HG03135 (cell line): Measurements from ENCODE around the gene KLHL18.
"Not testable (repeated sequence)": the region's sequence is repeated elsewhere in the genome, so short reads cannot be mapped to it uniquely, and the experiment has no call there.

Experiments
- ATAC-seq: cut with Tn5 transposase; IDR thresholded peaks from one replicate; pipeline ENCODE4 v1.9.1; 2021; ENCODE audit warnings: mild to moderate bottlenecking, moderate library complexity; ENCODE audit not compliant: unreplicated experiment

Gene KLHL18

GRCh38 chr3:47310391-47310790, 27.6 kb downstream of the KLHL18 start:
- no peak for ATAC-seq

GRCh38 chr3:47313341-47314055, 30.8 kb downstream of the KLHL18 start:
- ATAC-seq, result no peak

GRCh38 chr3:47314056-47314764, 31.5 kb downstream of the KLHL18 start:
- ATAC-seq, result no peak

GRCh38 chr3:47315069-47315647, 32.4 kb downstream of the KLHL18 start:
- ATAC-seq, result no peak

- ATAC-seq, result not testable (repeated sequence)
Observed at GRCh38 chr3:47316151-47316550, 33.4 kb downstream of the KLHL18 start.

- ATAC-seq, result no peak
Observed at GRCh38 chr3:47318916-47319315, 36.2 kb downstream of the KLHL18 start.

- ATAC-seq, result no peak
Observed at GRCh38 chr3:47319956-47320355, 37.2 kb downstream of the KLHL18 start.

- no peak for ATAC-seq
Observed at GRCh38 chr3:47323431-47324277, 40.9 kb downstream of the KLHL18 start.

- ATAC-seq, result no peak
Observed at GRCh38 chr3:47324278-47324865, 41.6 kb downstream of the KLHL18 start.

GRCh38 chr3:47333907-47334306, 51.2 kb downstream of the KLHL18 start:
- ATAC-seq, result no peak

GRCh38 chr3:47337656-47338055, 54.9 kb downstream of the KLHL18 start:
- ATAC-seq, result no peak

GRCh38 chr3:47339951-47340350, 57.2 kb downstream of the KLHL18 start:
- ATAC-seq, result no peak

GRCh38 chr3:47340866-47341265, 58.1 kb downstream of the KLHL18 start:
- ATAC-seq, result no peak

- no peak for ATAC-seq
Observed at GRCh38 chr3:47342151-47342550, 59.4 kb downstream of the KLHL18 start.

GRCh38 chr3:47342812-47343211, 60.1 kb downstream of the KLHL18 start:
- no peak for ATAC-seq

- no peak for ATAC-seq
Observed at GRCh38 chr3:47343471-47343971, 60.8 kb downstream of the KLHL18 start.

- ATAC-seq, result no peak
Observed at GRCh38 chr3:47344971-47345370, 62.2 kb downstream of the KLHL18 start.

GRCh38 chr3:47347217-47347801, 64.6 kb downstream of the KLHL18 start:
- peak; percentile 66 for ATAC-seq

GRCh38 chr3:47348411-47349154, 65.8 kb downstream of the KLHL18 start:
- no peak for ATAC-seq

GRCh38 chr3:47355010-47355409, 72.3 kb downstream of the KLHL18 start:
- no peak for ATAC-seq
